ENCODE results near the gene HMGB1. TPM values are rescaled to one million over a fixed set of nuclear protein-coding genes. Genes with fewer than 3 reads are reported as not detected.
A peak's percentile ranks its signal among the peaks of the same experiment; 100 is the strongest.
"Not testable (repeated sequence)": the region's sequence is repeated elsewhere in the genome, so short reads cannot be mapped to it uniquely, and the experiment has no call there.

The HMGB1 gene
- total RNA-seq, 1 experiment from 2014 or later: 660 TPM

GRCh38 chr13:30448441-30448840 lies 17.3 kb downstream of the HMGB1 start:
- Histone ChIP-seq H2AFZ (ENCODE audit: low read length) (no peak overlapping the region), H3K79me2 (ENCODE audit: low read length) (peaks cover 32% of the 10 kb centered on the region), H3K36me3 (ENCODE audit: insufficient read depth, low read length) (peaks cover 24% of the 10 kb centered on the region), H3K27me3 (ENCODE audit: low read length) (no peaks in the 10 kb centered on the region), H3K4me2 (ENCODE audit: low read depth, low read length, poor library complexity, severe bottlenecking) (peak overlapping the region; percentile 29), H3K4me3 (ENCODE audit: low read length) (no peak overlapping the region), H3K9me2 (replicated peaks; ENCODE audit: insufficient read depth, low read length) (no peaks in the 10 kb centered on the region), H3K9me3 (ENCODE audit: low read length) (no peaks in the 10 kb centered on the region), H4K20me1 (ENCODE audit: insufficient read depth, low read depth, low read length) (no peaks in the 10 kb centered on the region), H3K4me1 (ENCODE audit: low read length) (peaks cover 64% of the 10 kb centered on the region), H3K9ac (ENCODE audit: low read length) (no peak overlapping the region), H3K27ac (ENCODE audit: low read length) (peak overlapping the region; percentile 98)
- DNase-seq: peak; percentile 47

GRCh38 chr13:30446126-30446500 lies 19.6 kb downstream of the HMGB1 start:
- no peak overlapping the region for H2AFZ ChIP-seq (ENCODE audit: low read length)
- H3K4me2 ChIP-seq (ENCODE audit: low read depth, low read length, poor library complexity, severe bottlenecking): peak overlapping the region; percentile 87
- peak overlapping the region; percentile 90 for H3K9ac ChIP-seq (ENCODE audit: low read length)
- peaks cover 27% of the 10 kb centered on the region for H3K79me2 ChIP-seq (ENCODE audit: low read length)
- DNase-seq: no peak
- peaks cover 20% of the 10 kb centered on the region for H3K36me3 ChIP-seq (ENCODE audit: insufficient read depth, low read length)
- no peaks in the 10 kb centered on the region for H4K20me1 ChIP-seq (ENCODE audit: insufficient read depth, low read depth, low read length)
- H3K9me2 ChIP-seq (replicated peaks; ENCODE audit: insufficient read depth, low read length): no peaks in the 10 kb centered on the region
- no peaks in the 10 kb centered on the region for H3K27me3 ChIP-seq (ENCODE audit: low read length)
- peak overlapping the region; percentile 98 for H3K27ac ChIP-seq (ENCODE audit: low read length)
- no peaks in the 10 kb centered on the region for H3K9me3 ChIP-seq (ENCODE audit: low read length)
- H3K4me3 ChIP-seq (ENCODE audit: low read length): peak overlapping the region; percentile 74
- H3K4me1 ChIP-seq (ENCODE audit: low read length): peaks cover 68% of the 10 kb centered on the region

GRCh38 chr13:30443957-30444404 lies 21.8 kb downstream of the HMGB1 start:
- peak overlapping the region; percentile 98 for H3K27ac ChIP-seq (ENCODE audit: low read length)
- H4K20me1 ChIP-seq (ENCODE audit: insufficient read depth, low read depth, low read length): no peaks in the 10 kb centered on the region
- peak overlapping the region; percentile 87 for H3K4me2 ChIP-seq (ENCODE audit: low read depth, low read length, poor library complexity, severe bottlenecking)
- H3K4me1 ChIP-seq (ENCODE audit: low read length): peaks cover 71% of the 10 kb centered on the region
- H3K36me3 ChIP-seq (ENCODE audit: insufficient read depth, low read length): peaks cover 18% of the 10 kb centered on the region
- H3K27me3 ChIP-seq (ENCODE audit: low read length): no peaks in the 10 kb centered on the region
- H2AFZ ChIP-seq (ENCODE audit: low read length): no peak overlapping the region
- peaks cover 24% of the 10 kb centered on the region for H3K79me2 ChIP-seq (ENCODE audit: low read length)
- peak overlapping the region; percentile 60 for H3K4me3 ChIP-seq (ENCODE audit: low read length)
- H3K9me3 ChIP-seq (ENCODE audit: low read length): no peaks in the 10 kb centered on the region
- no peaks in the 10 kb centered on the region for H3K9me2 ChIP-seq (replicated peaks; ENCODE audit: insufficient read depth, low read length)
- DNase-seq: peak; percentile 98
- peak overlapping the region; percentile 90 for H3K9ac ChIP-seq (ENCODE audit: low read length)

- Histone ChIP-seq H3K4me3 (ENCODE audit: low read length) (peak overlapping the region; percentile 38), H3K9ac (ENCODE audit: low read length) (peak overlapping the region; percentile 63), H3K36me3 (ENCODE audit: insufficient read depth, low read length) (peaks cover 13% of the 10 kb centered on the region), H3K27ac (ENCODE audit: low read length) (peak overlapping the region; percentile 98), H3K79me2 (ENCODE audit: low read length) (peaks cover 22% of the 10 kb centered on the region), H3K4me1 (ENCODE audit: low read length) (peaks cover 71% of the 10 kb centered on the region), H3K4me2 (ENCODE audit: low read depth, low read length, poor library complexity, severe bottlenecking) (peak overlapping the region; percentile 87)
- peak; percentile 84 for DNase-seq
- H4K20me1 ChIP-seq (ENCODE audit: insufficient read depth, low read depth, low read length); H3K27me3 ChIP-seq (ENCODE audit: low read length); H2AFZ ChIP-seq (ENCODE audit: low read length); H3K9me3 ChIP-seq (ENCODE audit: low read length); H3K9me2 ChIP-seq (replicated peaks; ENCODE audit: insufficient read depth, low read length): not testable (repeated sequence)
Measured at GRCh38 chr13:30443491-30443890, 22.2 kb downstream of the HMGB1 start.

- peak overlapping the region; percentile 87 for H3K4me2 ChIP-seq (ENCODE audit: low read depth, low read length, poor library complexity, severe bottlenecking)
- H3K27me3 ChIP-seq (ENCODE audit: low read length): no peaks in the 10 kb centered on the region
- H3K27ac ChIP-seq (ENCODE audit: low read length): peak overlapping the region; percentile 98
- H4K20me1 ChIP-seq (ENCODE audit: insufficient read depth, low read depth, low read length): no peaks in the 10 kb centered on the region
- H3K4me3 ChIP-seq (ENCODE audit: low read length): peak overlapping the region; percentile 38
- no peaks in the 10 kb centered on the region for H3K9me3 ChIP-seq (ENCODE audit: low read length)
- no peak overlapping the region for H2AFZ ChIP-seq (ENCODE audit: low read length)
- H3K4me1 ChIP-seq (ENCODE audit: low read length): peaks cover 74% of the 10 kb centered on the region
- H3K9me2 ChIP-seq (replicated peaks; ENCODE audit: insufficient read depth, low read length): no peaks in the 10 kb centered on the region
- DNase-seq: peak; percentile 97
- H3K36me3 ChIP-seq (ENCODE audit: insufficient read depth, low read length): peaks cover 10% of the 10 kb centered on the region
- peaks cover 20% of the 10 kb centered on the region for H3K79me2 ChIP-seq (ENCODE audit: low read length)
- peak overlapping the region; percentile 63 for H3K9ac ChIP-seq (ENCODE audit: low read length)
Measured at GRCh38 chr13:30442926-30443325, 22.8 kb downstream of the HMGB1 start.

- Histone ChIP-seq H3K9me3 (ENCODE audit: low read length) (no peaks in the 10 kb centered on the region), H3K4me3 (ENCODE audit: low read length) (no peak overlapping the region), H3K4me1 (ENCODE audit: low read length) (peaks cover 73% of the 10 kb centered on the region), H3K79me2 (ENCODE audit: low read length) (peaks cover 8% of the 10 kb centered on the region), H3K27me3 (ENCODE audit: low read length) (no peaks in the 10 kb centered on the region), H3K9me2 (replicated peaks; ENCODE audit: insufficient read depth, low read length) (no peaks in the 10 kb centered on the region), H3K36me3 (ENCODE audit: insufficient read depth, low read length) (peaks cover 2% of the 10 kb centered on the region), H3K9ac (ENCODE audit: low read length) (0 out of 2 replicates have a peak overlapping the region, but pooled peaks have one; percentile 2), H2AFZ (ENCODE audit: low read length) (0 out of 2 replicates have a peak overlapping the region, but pooled peaks have one; percentile 73), H3K27ac (ENCODE audit: low read length) (peak overlapping the region; percentile 61), H3K4me2 (ENCODE audit: low read depth, low read length, poor library complexity, severe bottlenecking) (no peak overlapping the region), H4K20me1 (ENCODE audit: insufficient read depth, low read depth, low read length) (no peaks in the 10 kb centered on the region)
- DNase-seq: peak; percentile 52
Measured at GRCh38 chr13:30440910-30441703, 24.6 kb downstream of the HMGB1 start.

- Histone ChIP-seq H3K9me2 (replicated peaks; ENCODE audit: insufficient read depth, low read length) (no peaks in the 10 kb centered on the region), H3K27ac (ENCODE audit: low read length) (no peak overlapping the region), H3K36me3 (ENCODE audit: insufficient read depth, low read length) (no peaks in the 10 kb centered on the region), H3K4me3 (ENCODE audit: low read length) (no peak overlapping the region), H3K9me3 (ENCODE audit: low read length) (no peaks in the 10 kb centered on the region), H3K4me1 (ENCODE audit: low read length) (peaks cover 58% of the 10 kb centered on the region), H3K4me2 (ENCODE audit: low read depth, low read length, poor library complexity, severe bottlenecking) (no peak overlapping the region), H3K79me2 (ENCODE audit: low read length) (no peaks in the 10 kb centered on the region), H2AFZ (ENCODE audit: low read length) (no peak overlapping the region), H3K9ac (ENCODE audit: low read length) (no peak overlapping the region), H3K27me3 (ENCODE audit: low read length) (no peaks in the 10 kb centered on the region), H4K20me1 (ENCODE audit: insufficient read depth, low read depth, low read length) (no peaks in the 10 kb centered on the region)
- DNase-seq: no peak
Measured at GRCh38 chr13:30438286-30438685, 27.4 kb downstream of the HMGB1 start.

GRCh38 chr13:30437177-30437576 lies 28.6 kb downstream of the HMGB1 start:
- no peak overlapping the region for H3K4me3 ChIP-seq (ENCODE audit: low read length)
- no peak overlapping the region for H3K4me2 ChIP-seq (ENCODE audit: low read depth, low read length, poor library complexity, severe bottlenecking)
- peaks cover 47% of the 10 kb centered on the region for H3K4me1 ChIP-seq (ENCODE audit: low read length)
- no peak for DNase-seq
- H3K79me2 ChIP-seq (ENCODE audit: low read length): no peaks in the 10 kb centered on the region
- no peaks in the 10 kb centered on the region for H4K20me1 ChIP-seq (ENCODE audit: insufficient read depth, low read depth, low read length)
- H3K9me3 ChIP-seq (ENCODE audit: low read length): no peaks in the 10 kb centered on the region
- no peaks in the 10 kb centered on the region for H3K36me3 ChIP-seq (ENCODE audit: insufficient read depth, low read length)
- no peaks in the 10 kb centered on the region for H3K9me2 ChIP-seq (replicated peaks; ENCODE audit: insufficient read depth, low read length)
- H3K27ac ChIP-seq (ENCODE audit: low read length): no peak overlapping the region
- H2AFZ ChIP-seq (ENCODE audit: low read length): no peak overlapping the region
- H3K9ac ChIP-seq (ENCODE audit: low read length): no peak overlapping the region
- H3K27me3 ChIP-seq (ENCODE audit: low read length): no peaks in the 10 kb centered on the region

Measured in Karpas-422 (cell line).